Erythroblast (primary cell): ENCODE data around the gene LDB3.

Source experiments
- DNase-seq, 2 experiments: peaks; one replicate each; lab custom pipeline; 2025; lab: John Stamatoyannopoulos, UW
- GATA1 ChIP-seq: IDR thresholded peaks from 2 replicates; pipeline ENCODE4 v1.6.1; 2011; ENCODE audit warnings: low read depth, mild to moderate bottlenecking, control low read depth, low read length, moderate library complexity
- POLR2A ChIP-seq: IDR thresholded peaks from 2 replicates; pipeline ENCODE4 v1.6.1; 2011; ENCODE audit warnings: mild to moderate bottlenecking, low read length

Gene LDB3

GRCh38 chr10:86655173-86655540 is 13.2 kb upstream of the LDB3 start:
- DNase-seq = no peak
- TF ChIP-seq POLR2A (no peak), GATA1 (no peak)

- DNase-seq = no peak
- TF ChIP-seq GATA1 (no peak), POLR2A (no peak)
These were observed 12.7 kb upstream of the LDB3 start for GRCh38 chr10:86655596-86655995.

GRCh38 chr10:86657011-86657395 is 11.3 kb upstream of the LDB3 start:
- no peak for DNase-seq

GRCh38 chr10:86657396-86658011 is 10.8 kb upstream of the LDB3 start:
- TF ChIP-seq POLR2A (no peak), GATA1 (no peak)
- DNase-seq = no peak

More at GRCh38 chr10:86657011-86657395, 11.3 kb upstream of the LDB3 start:
- no peak for TF ChIP-seq GATA1
- no peak for TF ChIP-seq POLR2A

- no peak for DNase-seq
- no peak for TF ChIP-seq POLR2A
- no peak for TF ChIP-seq GATA1
These were observed 10.0 kb upstream of the LDB3 start for GRCh38 chr10:86658261-86658741.

- no peak for DNase-seq
- no peak for TF ChIP-seq GATA1
These were observed 9.6 kb upstream of the LDB3 start for GRCh38 chr10:86658751-86659150.

GRCh38 chr10:86659161-86659691 is 9.1 kb upstream of the LDB3 start:
- TF ChIP-seq POLR2A (no peak), GATA1 (no peak)
- DNase-seq = no peak

- TF ChIP-seq GATA1 = no peak
- TF ChIP-seq POLR2A = no peak
- no peak for DNase-seq
These were observed 8.4 kb upstream of the LDB3 start for GRCh38 chr10:86659721-86660453.

GRCh38 chr10:86661161-86662025 is 6.9 kb upstream of the LDB3 start:
- no peak for DNase-seq
- TF ChIP-seq GATA1 (no peak), POLR2A (no peak)

GRCh38 chr10:86662186-86663045 is 5.9 kb upstream of the LDB3 start:
- DNase-seq = no peak
- TF ChIP-seq POLR2A (no peak), GATA1 (no peak)

- TF ChIP-seq POLR2A (no peak), GATA1 (no peak)
These were observed 5.3 kb upstream of the LDB3 start for GRCh38 chr10:86663046-86663345.

GRCh38 chr10:86663576-86664339 is 4.6 kb upstream of the LDB3 start:
- TF ChIP-seq POLR2A (no peak), GATA1 (no peak)
- DNase-seq = peak in 1 of 2 experiments; percentile 22

More at GRCh38 chr10:86663046-86663345, 5.3 kb upstream of the LDB3 start:
- DNase-seq = no peak
